H9 (cell line): ENCODE results near the gene IPP. TPM values are rescaled to one million over a fixed set of nuclear protein-coding genes. Genes with fewer than 3 reads are reported as not detected.

Experiments used
- DNase-seq: peaks from one replicate; pipeline ENCODE4 v3.0.0-alpha.2; 2017
- H2AFZ ChIP-seq: one replicate; pipeline ENCODE4 v1.6.1; 2013; ENCODE audit warnings: mild to moderate bottlenecking, low read length, control low read depth, moderate library complexity
- H2AK5ac ChIP-seq: 2 replicates; pipeline ENCODE4 v1.6.1; 2013; ENCODE audit warnings: low read length, control low read depth, mixed read lengths; ENCODE audit not compliant: insufficient read length
- H2BK120ac ChIP-seq: one replicate; pipeline ENCODE4 v1.6.1; 2013; ENCODE audit warnings: low read depth, mild to moderate bottlenecking, low read length, control low read depth, inconsistent platforms; ENCODE audit not compliant: poor library complexity, severe bottlenecking
- H2BK12ac ChIP-seq: 2 replicates; pipeline ENCODE4 v1.6.1; 2013; ENCODE audit warnings: low read length, control low read depth, mixed read lengths, low read depth; ENCODE audit not compliant: insufficient read length
- H2BK15ac ChIP-seq: 2 replicates; pipeline ENCODE4 v1.6.1; 2013; ENCODE audit warnings: low read depth, low read length, control low read depth
- H2BK20ac ChIP-seq: one replicate; pipeline ENCODE4 v1.6.1; 2013; ENCODE audit warnings: low read depth, mild to moderate bottlenecking, low read length, control low read depth, inconsistent platforms; ENCODE audit not compliant: poor library complexity, severe bottlenecking
- H2BK5ac ChIP-seq: 2 replicates; pipeline ENCODE4 v1.6.1; 2013; ENCODE audit warnings: low read length, control low read depth, mixed read lengths; ENCODE audit not compliant: insufficient read length
- H3K14ac ChIP-seq: 2 replicates; pipeline ENCODE4 v1.6.1; 2013; ENCODE audit warnings: low read length, control low read depth; ENCODE audit not compliant: insufficient read depth
- H3K18ac ChIP-seq: 2 replicates; pipeline ENCODE4 v1.6.1; 2013; ENCODE audit warnings: low read depth, mild to moderate bottlenecking, mixed read lengths, low read length, control low read depth; ENCODE audit not compliant: insufficient read length
- H3K23ac ChIP-seq: 2 replicates; pipeline ENCODE4 v1.6.1; 2013; ENCODE audit warnings: low read length, control low read depth, mixed read lengths, low read depth; ENCODE audit not compliant: insufficient read length
- H3K23me2 ChIP-seq: 2 replicates; pipeline ENCODE4 v1.6.1; 2013; ENCODE audit warnings: low read depth, mild to moderate bottlenecking, mixed read lengths, low read length, control low read depth; ENCODE audit not compliant: insufficient read length, poor library complexity, severe bottlenecking
- H3K27ac ChIP-seq: 2 replicates; pipeline ENCODE4 v1.5.1; 2013; ENCODE audit warnings: low read length, control low read depth, mixed read lengths, low read depth; ENCODE audit not compliant: insufficient read length
- H3K27me3 ChIP-seq: 2 replicates; pipeline ENCODE4 v1.6.1; 2013; ENCODE audit warnings: low read length, control low read depth, inconsistent platforms; ENCODE audit not compliant: insufficient read depth
- H3K4ac ChIP-seq: 2 replicates; pipeline ENCODE4 v1.6.1; 2013; ENCODE audit warnings: low read depth, mild to moderate bottlenecking, control low read depth, inconsistent platforms, low read length, moderate library complexity
- H3K4me1 ChIP-seq: 2 replicates; pipeline ENCODE4 v1.6.1; 2013; ENCODE audit warnings: low read length, control low read depth, inconsistent platforms; ENCODE audit not compliant: insufficient read depth
- H3K4me2 ChIP-seq: 2 replicates; pipeline ENCODE4 v1.6.1; 2013; ENCODE audit warnings: low read length, control low read depth, mixed read lengths; ENCODE audit not compliant: insufficient read length, insufficient read depth
- H3K56ac ChIP-seq: 2 replicates; pipeline ENCODE4 v1.6.1; 2013; ENCODE audit warnings: low read depth, mild to moderate bottlenecking, mixed read lengths, low read length, control low read depth; ENCODE audit not compliant: insufficient read length
- H3K79me1 ChIP-seq: 2 replicates; pipeline ENCODE4 v1.6.1; 2013; ENCODE audit warnings: low read depth, mild to moderate bottlenecking, moderate library complexity, low read length, control low read depth, inconsistent platforms; ENCODE audit not compliant: insufficient read depth, poor library complexity, severe bottlenecking
- H3K79me2 ChIP-seq: 2 replicates; pipeline ENCODE4 v1.6.1; 2013; ENCODE audit warnings: low read length, control low read depth, inconsistent platforms; ENCODE audit not compliant: insufficient read depth
- H3K9ac ChIP-seq: 2 replicates; pipeline ENCODE4 v1.6.1; 2013; ENCODE audit warnings: low read length, control low read depth, mixed read lengths; ENCODE audit not compliant: insufficient read length; ENCODE audit errors: extremely low read depth
- H3K9me3 ChIP-seq: one replicate; pipeline ENCODE4 v1.6.1; 2013; ENCODE audit warnings: low read depth, low read length, inconsistent platforms; ENCODE audit not compliant: control insufficient read depth
- H3T11ph ChIP-seq: one replicate; pipeline ENCODE4 v1.6.1; 2013; ENCODE audit warnings: mild to moderate bottlenecking, low read length, control low read depth, inconsistent platforms
- H4K20me1 ChIP-seq: one replicate; pipeline ENCODE4 v1.6.1; 2013; ENCODE audit not compliant: control insufficient read depth, insufficient read length, insufficient read depth
- H4K5ac ChIP-seq: 2 replicates; pipeline ENCODE4 v1.6.1; 2013; ENCODE audit warnings: low read depth, mild to moderate bottlenecking, mixed read lengths, low read length, control low read depth; ENCODE audit not compliant: insufficient read length
- H4K8ac ChIP-seq: replicated peaks from 2 replicates; pipeline ENCODE4 v1.6.1; 2013; ENCODE audit warnings: low read length, control low read depth, mixed read lengths, low read depth; ENCODE audit not compliant: insufficient read length
- H4K91ac ChIP-seq: 2 replicates; pipeline ENCODE4 v1.6.1; 2013; ENCODE audit warnings: low read depth, mild to moderate bottlenecking, moderate library complexity, mixed read lengths, low read length, control low read depth; ENCODE audit not compliant: insufficient read length
- H3K27ac Mint-ChIP-seq, 3 experiments: 2 replicates in 2 of 3; 3 replicates in 1 of 3; pipeline ENCODE4 v1.8.0; 2020 to 2021; ENCODE audit warnings: mixed read lengths in 3 of 3, mild to moderate bottlenecking in 1 of 3, moderate library complexity in 1 of 3
- H3K27me3 Mint-ChIP-seq: 2 replicates; pipeline ENCODE4 v1.8.0; 2021; ENCODE audit warnings: low read depth, mild to moderate bottlenecking, moderate library complexity, mixed read lengths
- H3K36me3 Mint-ChIP-seq, 3 experiments: 2 replicates in 2 of 3; 3 replicates in 1 of 3; pipeline ENCODE4 v1.8.0; 2020 to 2021; ENCODE audit warnings: low read depth in 3 of 3, mixed read lengths in 3 of 3; ENCODE audit not compliant: insufficient read depth in 1 of 3
- H3K4me1 Mint-ChIP-seq, 2 experiments: 2 replicates each; pipeline ENCODE4 v1.8.0; 2020; ENCODE audit warnings: mixed read lengths in 2 of 2
- H3K4me3 Mint-ChIP-seq, 2 experiments: 2 replicates in 1 of 2; 3 replicates in 1 of 2; pipeline ENCODE4 v1.8.0; 2020 to 2021; ENCODE audit warnings: mild to moderate bottlenecking in 2 of 2, mixed read lengths in 2 of 2, moderate library complexity in 1 of 2
- H3K9me3 Mint-ChIP-seq, 2 experiments: 2 replicates in 1 of 2; 3 replicates in 1 of 2; pipeline ENCODE4 v1.8.0; 2020; ENCODE audit warnings: mild to moderate bottlenecking in 2 of 2, mixed read lengths in 2 of 2, moderate library complexity in 1 of 2
- WGBS: extraction: QIAGEN DNeasy Blood & Tissue Kit; methylation state at CpG from one replicate; pipeline ENCODE4 v1.1.7; 2013; ENCODE audit warnings: missing lambda C conversion rate, low lambda C conversion rate, mixed read lengths; ENCODE audit not compliant: insufficient read length; ENCODE audit errors: extremely low coverage; 5-methylcytosine and 5-hydroxymethylcytosine counted together
- total RNA-seq: library from RNA; stranded (reverse); gene quantifications from 2 replicates; pipeline ENCODE4 v1.2.1, GENCODE V29; 2021
- TF ChIP-seq, protein P1 (sequence below): fragments of 200-600 bp; sonication (generic); conservative IDR thresholded peaks from 3 replicates; pipeline ENCODE4 v1.8.0; 2021; ENCODE audit warnings: antibody characterized with exemption, mild to moderate bottlenecking

IPP gene
- total RNA-seq, 1 experiment from 2014 or later, result 6.3 TPM

- Histone ChIP-seq H3T11ph (no peak overlapping the region), H3K4me1 (no peaks in the 10 kb centered on the region), H3K56ac (no peak overlapping the region), H4K20me1 (no peaks in the 10 kb centered on the region), H3K14ac (no peak overlapping the region), H3K4me2 (no peak overlapping the region), H2BK12ac (no peak overlapping the region), H4K91ac (no peak overlapping the region), H4K5ac (no peak overlapping the region), H2AFZ (no peak overlapping the region), H3K79me1 (peaks cover 9% of the 10 kb centered on the region), H2BK5ac (no peak overlapping the region), H4K8ac (no peak overlapping the region), H2BK15ac (no peak overlapping the region), H3K23me2 (no peaks in the 10 kb centered on the region), H2BK120ac (no peak overlapping the region), H3K9me3 (no peaks in the 10 kb centered on the region), H3K23ac (no peak overlapping the region), H3K27me3 (no peaks in the 10 kb centered on the region), H3K79me2 (peaks cover 13% of the 10 kb centered on the region; the same call in 1 of the 2 replicates), H3K27ac (no peak overlapping the region), H3K4ac (no peak overlapping the region), H2AK5ac (no peak overlapping the region), H3K9ac (no peak overlapping the region), H2BK20ac (no peak overlapping the region), H3K18ac (no peak overlapping the region)
- TF ChIP-seq, protein P1, sequence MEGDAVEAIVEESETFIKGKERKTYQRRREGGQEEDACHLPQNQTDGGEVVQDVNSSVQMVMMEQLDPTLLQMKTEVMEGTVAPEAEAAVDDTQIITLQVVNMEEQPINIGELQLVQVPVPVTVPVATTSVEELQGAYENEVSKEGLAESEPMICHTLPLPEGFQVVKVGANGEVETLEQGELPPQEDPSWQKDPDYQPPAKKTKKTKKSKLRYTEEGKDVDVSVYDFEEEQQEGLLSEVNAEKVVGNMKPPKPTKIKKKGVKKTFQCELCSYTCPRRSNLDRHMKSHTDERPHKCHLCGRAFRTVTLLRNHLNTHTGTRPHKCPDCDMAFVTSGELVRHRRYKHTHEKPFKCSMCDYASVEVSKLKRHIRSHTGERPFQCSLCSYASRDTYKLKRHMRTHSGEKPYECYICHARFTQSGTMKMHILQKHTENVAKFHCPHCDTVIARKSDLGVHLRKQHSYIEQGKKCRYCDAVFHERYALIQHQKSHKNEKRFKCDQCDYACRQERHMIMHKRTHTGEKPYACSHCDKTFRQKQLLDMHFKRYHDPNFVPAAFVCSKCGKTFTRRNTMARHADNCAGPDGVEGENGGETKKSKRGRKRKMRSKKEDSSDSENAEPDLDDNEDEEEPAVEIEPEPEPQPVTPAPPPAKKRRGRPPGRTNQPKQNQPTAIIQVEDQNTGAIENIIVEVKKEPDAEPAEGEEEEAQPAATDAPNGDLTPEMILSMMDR, result no peak
- Mint-ChIP-seq H3K4me1 (peaks cover 5 to 7% of the 10 kb centered on the region in 2 experiments; a peak in 3 of 4 replicates), H3K27me3 (no peaks in the 10 kb centered on the region; the same call in 1 of the 2 replicates), H3K4me3 (no peak overlapping the region), H3K27ac (peak overlapping the region in 1 of 3 experiments; percentile 67; a peak in 2 of 7 replicates), H3K9me3 (0 out of 5 replicates have a peak, but pooled peaks cover 0 to 3% of the 10 kb centered on the region in 2 experiments), H3K36me3 (peaks cover 42 to 63% (median 63%) of the 10 kb centered on the region in 3 experiments)
- DNase-seq, result no peak
- no CpG with 5 or more reads among the region's 2 CpGs for WGBS
These were observed 90.1 kb downstream of the IPP start for GRCh38 chr1:45660336-45660735.
